ENCODE data around the gene DLL1. TPM values are rescaled to one million over a fixed set of nuclear protein-coding genes. Genes with fewer than 3 reads are reported as not detected.

Gene DLL1
- total RNA-seq, 1 donor from 2014 or later: 10.7 TPM

- DNase-seq (ENCODE audit: extremely low read depth, low read depth, low spot score): no peak
Measured at GRCh38 chr6:170284126-170284773, 6.6 kb downstream of the DLL1 start.

- no peak for DNase-seq (ENCODE audit: extremely low read depth, low read depth, low spot score)
Measured at GRCh38 chr6:170283212-170284081, 7.4 kb downstream of the DLL1 start.

GRCh38 chr6:170282512-170283158, 8.2 kb downstream of the DLL1 start:
- DNase-seq (ENCODE audit: extremely low read depth, low read depth, low spot score): no peak

GRCh38 chr6:170281331-170282292, 9.3 kb downstream of the DLL1 start:
- DNase-seq (ENCODE audit: extremely low read depth, low read depth, low spot score): no peak

GRCh38 chr6:170280689-170281045, 10.2 kb downstream of the DLL1 start:
- DNase-seq (ENCODE audit: extremely low read depth, low read depth, low spot score): no peak

- no peak for DNase-seq (ENCODE audit: extremely low read depth, low read depth, low spot score)
Measured at GRCh38 chr6:170279977-170280688, 10.7 kb downstream of the DLL1 start.

- DNase-seq (ENCODE audit: extremely low read depth, low read depth, low spot score): no peak
Measured at GRCh38 chr6:170279426-170279825, 11.5 kb downstream of the DLL1 start.

- DNase-seq (ENCODE audit: extremely low read depth, low read depth, low spot score): no peak
Measured at GRCh38 chr6:170278743-170279094, 12.2 kb downstream of the DLL1 start.

- DNase-seq (ENCODE audit: extremely low read depth, low read depth, low spot score): no peak
Measured at GRCh38 chr6:170277893-170278742, 12.8 kb downstream of the DLL1 start.

- no peak for DNase-seq (ENCODE audit: extremely low read depth, low read depth, low spot score)
Measured at GRCh38 chr6:170276369-170277057, 14.4 kb downstream of the DLL1 start.

- no peak for DNase-seq (ENCODE audit: extremely low read depth, low read depth, low spot score)
Measured at GRCh38 chr6:170274713-170275560, 15.9 kb downstream of the DLL1 start.

GRCh38 chr6:170273681-170274080, 17.2 kb downstream of the DLL1 start:
- no peak for DNase-seq (ENCODE audit: extremely low read depth, low read depth, low spot score)

GRCh38 chr6:170273191-170273590, 17.7 kb downstream of the DLL1 start:
- no peak for DNase-seq (ENCODE audit: extremely low read depth, low read depth, low spot score)

GRCh38 chr6:170272341-170273065, 18.4 kb downstream of the DLL1 start:
- no peak for DNase-seq (ENCODE audit: extremely low read depth, low read depth, low spot score)

GRCh38 chr6:170271771-170272314, 19.0 kb downstream of the DLL1 start:
- DNase-seq (ENCODE audit: extremely low read depth, low read depth, low spot score): no peak

GRCh38 chr6:170270984-170271593, 19.8 kb downstream of the DLL1 start:
- no peak for DNase-seq (ENCODE audit: extremely low read depth, low read depth, low spot score)
